NB4 (cell line): ENCODE measurements around the gene ARIH2.

Source experiments
- POLR2A ChIP-seq: IDR thresholded peaks from 2 replicates; pipeline ENCODE4 v1.6.1; 2011; ENCODE audit warnings: mild to moderate bottlenecking; ENCODE audit not compliant: insufficient read length; ENCODE audit errors: extremely low read depth
- TF ChIP-seq, protein P1 (sequence below): IDR thresholded peaks from one replicate; pipeline ENCODE4 v1.5.1; 2012; ENCODE audit warnings: low read depth, low read length
- TF ChIP-seq, protein P2 (sequence below): IDR thresholded peaks from 2 replicates; pipeline ENCODE4 v1.6.1; 2011; ENCODE audit warnings: low read depth, low read length

DNA sequence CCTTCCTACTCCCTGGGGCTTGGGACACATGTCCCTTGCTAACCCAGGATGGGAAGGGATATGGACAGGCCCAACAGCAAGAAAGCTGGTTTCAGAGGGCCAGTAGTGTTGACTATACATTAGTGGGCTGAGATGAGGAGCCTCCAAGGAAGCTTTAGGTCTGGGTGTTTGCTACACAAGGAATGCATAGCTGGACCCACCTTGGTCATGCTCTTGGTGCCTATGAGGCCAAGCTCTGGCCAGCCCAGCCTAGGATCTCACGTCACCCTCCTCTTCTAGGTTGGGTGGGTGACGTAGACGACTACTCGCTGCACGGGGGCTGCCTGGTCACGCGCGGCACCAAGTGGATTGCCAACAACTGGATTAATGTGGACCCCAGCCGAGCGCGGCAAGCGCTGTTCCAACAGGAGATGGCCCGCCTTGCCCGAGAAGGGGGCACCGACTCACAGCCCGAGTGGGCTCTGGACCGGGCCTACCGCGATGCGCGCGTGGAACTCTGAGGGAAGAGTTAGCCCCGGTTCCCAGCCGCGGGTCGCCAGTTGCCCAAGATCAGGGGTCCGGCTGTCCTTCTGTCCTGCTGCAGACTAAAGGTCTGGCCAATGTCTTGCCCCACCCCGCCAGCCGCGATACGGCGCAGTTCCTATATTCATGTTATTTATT is 87.9 kb downstream of the ARIH2 start:
- no peak for TF ChIP-seq POLR2A
- TF ChIP-seq, protein P1, sequence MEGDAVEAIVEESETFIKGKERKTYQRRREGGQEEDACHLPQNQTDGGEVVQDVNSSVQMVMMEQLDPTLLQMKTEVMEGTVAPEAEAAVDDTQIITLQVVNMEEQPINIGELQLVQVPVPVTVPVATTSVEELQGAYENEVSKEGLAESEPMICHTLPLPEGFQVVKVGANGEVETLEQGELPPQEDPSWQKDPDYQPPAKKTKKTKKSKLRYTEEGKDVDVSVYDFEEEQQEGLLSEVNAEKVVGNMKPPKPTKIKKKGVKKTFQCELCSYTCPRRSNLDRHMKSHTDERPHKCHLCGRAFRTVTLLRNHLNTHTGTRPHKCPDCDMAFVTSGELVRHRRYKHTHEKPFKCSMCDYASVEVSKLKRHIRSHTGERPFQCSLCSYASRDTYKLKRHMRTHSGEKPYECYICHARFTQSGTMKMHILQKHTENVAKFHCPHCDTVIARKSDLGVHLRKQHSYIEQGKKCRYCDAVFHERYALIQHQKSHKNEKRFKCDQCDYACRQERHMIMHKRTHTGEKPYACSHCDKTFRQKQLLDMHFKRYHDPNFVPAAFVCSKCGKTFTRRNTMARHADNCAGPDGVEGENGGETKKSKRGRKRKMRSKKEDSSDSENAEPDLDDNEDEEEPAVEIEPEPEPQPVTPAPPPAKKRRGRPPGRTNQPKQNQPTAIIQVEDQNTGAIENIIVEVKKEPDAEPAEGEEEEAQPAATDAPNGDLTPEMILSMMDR = no peak
- TF ChIP-seq, protein P2, sequence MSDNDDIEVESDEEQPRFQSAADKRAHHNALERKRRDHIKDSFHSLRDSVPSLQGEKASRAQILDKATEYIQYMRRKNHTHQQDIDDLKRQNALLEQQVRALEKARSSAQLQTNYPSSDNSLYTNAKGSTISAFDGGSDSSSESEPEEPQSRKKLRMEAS = no peak
